HG03045 (cell line): ENCODE measurements around the gene PFAS.
"Not testable (repeated sequence)": the region's sequence is repeated elsewhere in the genome, so short reads cannot be mapped to it uniquely, and the experiment has no call there.

Experiments used
- ATAC-seq: cut with Tn5 transposase; IDR thresholded peaks from one replicate; pipeline ENCODE4 v1.9.1; 2021; ENCODE audit warnings: mild to moderate bottlenecking, moderate library complexity; ENCODE audit not compliant: unreplicated experiment

The PFAS gene

DNA sequence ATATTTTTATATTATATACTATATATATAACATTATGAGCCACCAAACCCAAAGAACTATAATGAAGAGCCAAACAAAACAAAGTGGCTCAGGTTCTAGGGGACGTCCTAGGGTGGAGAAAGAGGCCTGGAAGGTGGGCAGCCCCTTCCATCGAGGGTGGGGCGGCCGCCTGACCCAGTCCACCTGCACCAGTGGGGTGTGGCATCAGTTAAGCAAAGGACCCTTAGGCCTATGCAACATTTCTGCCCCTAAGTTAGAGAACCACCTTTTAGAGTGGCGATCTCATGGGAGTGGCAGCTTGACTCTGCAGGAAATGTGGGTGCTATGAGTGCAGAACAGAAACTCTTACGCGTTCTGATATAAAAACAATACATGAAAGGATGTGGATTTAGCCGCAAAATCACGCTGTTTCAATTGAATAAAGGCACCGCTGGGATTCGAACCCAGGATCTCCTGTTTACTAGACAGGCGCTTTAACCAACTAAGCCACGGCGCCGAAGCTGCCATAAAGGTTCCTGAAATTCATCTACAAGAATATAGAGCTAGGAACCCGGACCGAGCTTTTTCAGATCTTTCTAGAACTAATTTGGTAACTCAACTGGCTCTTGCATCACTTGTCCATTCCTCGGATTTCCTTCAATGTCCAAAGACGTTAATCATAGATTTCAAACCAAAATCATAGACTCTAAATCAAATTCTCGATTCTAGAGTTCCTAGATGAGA lies 23.1 kb upstream of the PFAS start:
- ATAC-seq, result no peak

DNA sequence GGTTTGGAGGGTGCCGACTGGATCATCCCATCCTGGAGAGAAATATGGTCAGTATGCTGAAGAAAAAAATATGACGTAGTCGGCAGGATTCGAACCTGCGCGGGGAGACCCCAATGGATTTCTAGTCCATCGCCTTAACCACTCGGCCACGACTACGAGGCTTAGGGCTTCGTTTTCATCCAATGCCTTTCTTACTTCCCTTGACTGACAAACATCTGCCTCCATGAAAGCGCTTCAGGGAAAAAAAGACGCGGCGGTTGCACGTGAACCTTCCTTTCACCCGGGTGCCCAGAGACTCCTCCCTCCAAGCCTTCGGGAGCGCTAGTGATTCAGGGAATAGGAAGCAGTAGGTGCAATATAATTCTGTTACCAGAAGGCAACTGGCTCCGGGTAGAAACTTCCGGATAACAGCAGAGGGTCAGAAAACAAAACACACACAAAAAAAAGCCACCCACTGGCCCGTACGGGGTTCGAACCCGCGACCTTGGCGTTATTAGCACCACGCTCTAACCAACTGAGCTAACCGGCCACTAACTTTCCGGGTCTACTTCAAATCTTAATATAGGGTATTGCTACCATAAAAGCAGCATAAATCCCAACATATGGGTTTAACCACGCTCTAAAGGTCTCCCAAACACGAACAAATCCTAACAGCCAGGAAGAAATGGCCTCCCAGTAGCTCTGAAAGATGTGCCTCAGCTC lies 22.4 kb upstream of the PFAS start:
- no peak for ATAC-seq

DNA sequence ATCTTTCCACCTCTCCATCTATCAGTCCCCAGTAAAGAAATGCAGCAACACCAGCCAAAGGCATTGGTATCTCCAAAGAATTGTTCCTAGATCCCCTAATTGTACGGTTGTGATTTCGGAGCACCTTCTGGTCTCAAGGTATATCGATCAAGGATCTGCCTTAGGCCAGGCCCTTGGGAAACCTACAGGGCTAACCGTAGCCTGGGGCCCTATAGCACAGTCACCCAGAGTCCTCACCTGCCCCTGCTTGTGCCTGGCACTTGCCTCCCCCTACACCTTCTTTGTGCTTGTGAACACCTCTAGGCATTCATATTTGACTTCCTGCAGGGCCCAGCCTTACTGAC lies 21.9 kb upstream of the PFAS start:
- ATAC-seq, result no peak

DNA sequence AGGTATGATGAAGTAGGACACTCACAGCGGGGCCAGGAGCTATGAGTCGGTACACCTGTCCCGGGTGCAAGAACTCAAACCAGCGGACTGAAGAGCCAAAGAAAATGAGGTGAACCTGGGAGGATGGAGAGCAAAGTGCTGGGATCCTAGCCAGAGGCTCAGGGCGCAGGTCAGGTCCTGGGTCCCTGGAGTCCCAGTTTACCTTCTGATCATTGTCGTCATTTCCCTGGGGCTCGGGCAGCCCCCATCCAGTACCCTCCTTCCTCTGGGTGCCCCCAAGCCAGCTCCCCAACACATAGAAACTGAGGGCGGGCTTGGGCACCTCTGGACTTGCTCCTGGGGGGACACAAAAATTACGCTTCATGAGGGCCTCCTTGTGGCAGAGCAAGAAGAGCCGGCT lies 17.4 kb upstream of the PFAS start:
- no peak for ATAC-seq

DNA sequence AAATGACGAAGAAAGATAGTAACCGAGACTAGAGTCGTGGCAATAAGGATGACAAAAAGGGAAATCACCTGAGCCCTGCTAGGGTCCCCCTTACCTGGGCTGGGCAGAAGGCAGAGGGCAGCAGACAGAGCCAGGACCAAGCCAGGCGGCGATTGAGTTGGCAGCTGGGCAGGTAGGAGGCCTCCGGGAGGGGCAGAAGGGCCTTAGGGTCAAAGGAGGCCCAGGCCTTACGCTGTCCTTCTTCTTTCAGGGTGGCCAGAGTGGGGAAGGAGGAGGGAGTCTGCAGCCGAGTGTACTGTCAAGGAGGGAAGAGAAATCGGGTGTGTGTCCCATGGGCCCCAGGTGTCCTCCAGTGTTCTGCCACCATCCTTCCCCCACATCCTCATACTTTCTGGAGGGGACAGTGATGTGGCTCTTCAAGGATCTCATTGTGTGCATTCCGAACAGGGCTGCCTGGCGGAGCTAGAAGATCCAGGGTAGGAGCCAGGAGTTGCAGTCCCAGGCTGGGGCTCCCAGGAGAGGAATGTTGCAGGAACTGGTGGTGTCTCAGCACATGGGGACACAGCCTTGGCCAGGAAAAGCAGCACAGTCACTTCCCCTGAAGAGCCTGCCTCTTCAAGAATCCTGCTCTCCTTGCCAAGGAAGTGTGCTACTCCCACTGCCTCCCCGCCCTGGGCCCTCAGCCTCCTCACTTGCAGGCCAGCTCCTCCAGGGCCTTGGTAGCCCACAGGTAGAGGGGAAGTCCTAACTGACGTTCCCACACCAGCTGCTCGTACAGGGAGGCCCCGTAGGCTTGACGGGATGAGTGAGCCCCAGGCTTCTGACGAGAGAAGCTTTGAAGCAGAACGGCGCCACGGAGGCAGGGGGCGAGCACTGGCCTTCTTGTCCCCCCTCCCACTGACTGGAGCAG lies 14.5 kb upstream of the PFAS start:
- ATAC-seq, result no peak

DNA sequence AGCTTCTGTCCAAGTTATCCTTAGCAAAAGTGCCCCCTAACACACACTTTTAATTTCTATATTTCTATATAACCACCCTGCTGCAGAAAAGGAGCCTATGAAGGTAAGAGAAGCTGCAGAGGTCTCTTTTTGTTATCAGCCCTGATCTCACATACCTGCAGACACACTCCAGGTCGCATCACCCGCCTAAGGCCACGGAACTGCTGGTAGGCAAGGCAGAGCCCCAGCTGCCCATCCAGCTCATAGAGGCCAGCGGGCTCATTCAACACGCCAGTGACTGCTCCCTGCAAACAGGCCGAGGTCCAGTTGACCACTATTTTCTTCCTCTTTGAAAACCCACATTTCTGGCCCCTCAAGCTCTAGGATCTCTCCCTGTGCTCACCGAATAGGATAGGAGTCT lies 13.4 kb upstream of the PFAS start:
- ATAC-seq, result no peak

DNA sequence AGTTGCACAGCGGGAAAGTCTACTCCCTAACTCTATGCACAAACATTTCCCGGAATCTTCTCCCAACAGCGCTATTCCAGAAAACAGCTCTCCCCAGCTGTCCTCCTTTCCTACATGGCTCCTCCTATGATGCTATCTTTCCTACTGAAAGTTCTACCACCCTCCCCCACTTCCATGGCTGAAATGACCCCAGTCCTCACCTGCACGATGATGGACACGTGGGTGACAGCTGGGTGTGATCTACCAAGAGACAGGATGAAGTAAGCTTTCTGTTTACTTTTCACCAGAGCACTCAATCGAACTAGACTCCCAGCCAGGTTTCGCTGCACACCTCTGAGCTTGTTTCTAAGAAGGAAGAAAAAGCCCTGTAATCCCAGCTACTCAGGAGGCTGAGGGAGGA lies 11.9 kb upstream of the PFAS start:
- ATAC-seq, result no peak

DNA sequence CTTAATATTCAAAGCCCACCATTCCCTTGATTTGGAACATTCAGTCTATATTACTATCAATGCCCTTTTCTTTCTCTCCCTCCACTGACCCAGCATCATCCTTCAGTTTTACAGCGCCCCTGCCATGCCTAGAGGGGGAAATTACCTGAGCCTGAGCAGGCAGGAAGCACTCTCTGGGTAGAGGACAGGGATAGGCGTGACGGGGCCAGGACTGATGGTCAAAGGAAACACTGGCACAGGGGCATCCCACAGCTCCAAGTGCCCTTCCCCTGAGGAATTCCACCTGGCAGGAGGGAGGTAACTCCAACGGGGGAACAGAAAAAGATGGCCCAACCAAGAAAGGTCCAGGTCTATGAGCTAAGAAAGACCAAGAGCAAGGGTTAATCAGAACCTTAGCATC lies 11.2 kb upstream of the PFAS start:
- no peak for ATAC-seq

DNA sequence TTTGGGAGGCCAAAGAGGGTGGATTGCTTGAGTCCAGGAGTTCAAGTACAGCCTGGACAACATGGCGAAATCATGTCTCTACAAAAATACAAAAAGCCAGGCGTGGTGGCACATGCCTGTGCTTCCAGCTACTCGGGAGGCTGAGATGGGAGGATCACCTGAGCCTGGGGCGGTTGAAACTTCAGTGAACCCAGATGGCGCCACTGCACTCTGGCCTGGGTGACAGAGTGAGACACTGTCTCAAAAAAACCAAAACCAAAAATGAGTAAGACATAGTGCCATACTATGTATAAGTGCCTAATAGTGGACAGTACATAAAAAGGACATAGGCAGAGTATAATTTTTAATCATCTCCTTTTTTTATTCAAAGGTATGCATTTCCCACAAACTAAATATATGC lies 5.3 kb upstream of the PFAS start:
- no peak for ATAC-seq

DNA sequence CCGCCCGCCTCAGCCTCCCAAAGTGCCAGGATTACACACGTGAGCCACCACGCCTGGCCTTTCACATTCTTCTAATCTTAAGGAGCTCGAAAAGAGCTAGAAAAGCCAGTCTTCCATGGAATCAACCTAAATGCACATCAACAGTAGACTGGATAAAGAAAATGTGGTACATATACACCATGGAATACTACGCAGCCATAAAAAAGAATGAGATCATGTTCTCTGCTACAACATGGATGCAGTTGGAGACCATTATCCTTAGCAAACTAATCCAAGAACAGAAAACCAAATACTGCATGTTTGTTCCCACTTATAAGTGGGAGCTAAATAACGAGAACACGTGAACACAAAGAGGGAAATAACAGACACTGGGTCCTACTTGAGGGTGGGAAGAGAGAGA lies 4.3 kb upstream of the PFAS start:
- ATAC-seq, result no peak

DNA sequence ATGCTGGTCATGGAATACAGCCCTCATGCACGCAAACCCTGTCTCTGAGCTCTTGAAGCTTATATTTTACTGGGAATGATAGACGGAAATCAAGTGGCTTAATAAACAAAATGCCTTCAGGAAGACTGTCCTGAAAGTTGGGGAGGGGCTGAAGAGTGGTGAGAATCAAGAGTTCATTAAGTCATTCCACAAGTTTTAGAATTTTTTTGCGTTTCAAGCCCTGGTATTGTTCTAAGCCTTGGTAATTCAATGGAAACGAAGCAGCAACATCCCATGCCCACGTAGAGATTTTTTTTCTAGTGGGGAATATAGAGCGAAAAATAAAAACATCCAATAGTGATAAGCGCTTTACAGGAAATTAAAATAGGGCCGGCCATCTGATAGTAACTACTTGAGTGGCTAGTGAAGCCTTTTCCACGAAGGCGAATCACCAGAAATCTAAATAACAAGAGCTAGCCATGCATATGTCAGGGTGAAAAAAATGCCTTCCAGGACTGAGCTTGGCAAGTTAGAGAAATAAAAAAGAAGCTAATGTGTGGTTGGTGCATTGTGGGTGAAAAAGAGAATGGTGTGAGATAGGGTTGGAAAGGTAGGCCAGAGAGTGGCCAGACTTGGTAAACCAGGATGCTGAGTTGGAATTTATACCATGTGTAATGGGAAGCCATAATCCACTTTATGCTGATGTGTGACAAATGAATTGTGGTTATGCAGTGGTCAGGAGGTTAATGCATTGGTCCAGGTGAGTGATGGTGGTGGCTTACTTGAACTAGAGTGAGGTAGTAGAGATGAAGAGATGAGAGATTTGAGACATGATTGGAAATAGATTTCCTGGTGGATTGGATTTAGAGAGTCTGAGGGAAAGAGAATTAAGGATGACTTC lies 772 bp downstream of the PFAS start:
- ATAC-seq, result no peak

DNA sequence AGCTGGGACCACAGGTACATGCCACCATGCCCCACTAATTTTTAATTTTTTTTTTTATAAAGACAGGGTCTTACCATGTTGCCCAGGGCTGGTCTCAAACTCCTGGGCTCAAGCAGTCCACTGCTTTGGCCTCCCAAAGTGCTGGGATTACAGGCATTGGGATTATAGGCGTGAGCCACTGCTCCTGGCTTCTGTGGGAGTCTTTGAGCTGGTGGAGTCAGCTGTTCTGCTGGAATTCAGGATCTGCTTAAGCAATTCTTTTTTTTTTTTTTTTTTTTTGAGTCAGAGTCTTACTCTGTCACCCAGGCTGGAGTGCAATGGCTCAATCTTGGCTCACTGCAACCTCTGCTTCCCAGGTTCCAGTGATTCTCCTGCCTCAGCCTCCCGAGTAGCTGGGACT lies 2.3 kb downstream of the PFAS start:
- not testable (repeated sequence) for ATAC-seq

DNA sequence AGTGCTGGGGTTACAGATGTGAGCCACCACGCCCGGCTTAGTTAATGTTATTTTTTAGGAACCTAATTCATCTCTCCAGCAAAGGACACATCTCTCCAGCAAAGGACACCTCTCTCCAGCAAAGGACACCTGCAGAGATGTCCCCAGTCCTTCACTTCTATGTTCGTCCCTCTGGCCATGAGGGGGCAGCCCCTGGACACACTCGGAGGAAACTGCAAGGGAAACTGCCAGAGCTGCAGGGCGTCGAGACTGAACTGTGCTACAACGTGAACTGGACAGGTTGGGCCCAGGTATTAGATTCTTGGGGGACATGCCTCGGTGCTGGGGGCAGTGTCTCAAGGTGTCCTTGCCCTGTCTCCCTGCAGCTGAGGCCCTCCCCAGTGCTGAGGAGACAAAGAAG lies 4.7 kb downstream of the PFAS start:
- no peak for ATAC-seq

DNA sequence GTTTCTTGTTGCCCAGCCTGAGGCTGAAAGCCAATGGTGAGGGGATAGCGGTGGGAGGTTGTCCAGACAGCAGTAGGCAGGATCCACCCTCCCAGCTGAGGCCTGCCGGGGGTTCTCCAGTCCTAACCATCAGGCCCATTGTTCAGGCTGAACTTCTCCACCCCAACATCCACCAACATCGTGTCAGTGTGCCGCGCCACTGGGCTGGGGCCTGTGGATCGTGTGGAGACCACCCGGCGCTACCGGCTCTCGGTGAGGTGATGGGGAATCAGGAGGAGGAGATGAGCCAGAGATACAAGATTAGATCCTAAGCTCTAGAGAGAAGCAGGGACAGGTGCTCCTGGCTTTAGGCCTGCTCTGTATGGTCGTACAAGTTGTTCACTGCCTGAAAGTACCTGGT lies 5.8 kb downstream of the PFAS start:
- no peak for ATAC-seq

DNA sequence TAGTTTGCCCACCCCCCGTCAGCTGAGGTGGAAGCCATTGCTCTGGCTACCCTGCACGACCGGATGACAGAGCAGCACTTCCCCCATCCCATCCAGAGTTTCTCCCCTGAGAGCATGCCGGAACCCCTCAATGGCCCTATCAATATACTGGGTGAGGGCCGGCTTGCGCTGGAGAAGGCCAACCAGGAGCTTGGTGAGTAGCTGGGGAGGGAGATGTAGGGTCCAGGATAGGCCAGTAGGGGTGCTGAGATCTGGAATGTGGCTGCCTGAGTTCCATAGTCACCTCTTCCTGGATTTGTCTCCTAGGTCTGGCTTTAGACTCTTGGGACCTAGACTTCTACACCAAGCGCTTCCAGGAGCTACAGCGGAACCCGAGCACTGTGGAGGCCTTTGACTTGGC lies 6.4 kb downstream of the PFAS start:
- ATAC-seq, result no peak

DNA sequence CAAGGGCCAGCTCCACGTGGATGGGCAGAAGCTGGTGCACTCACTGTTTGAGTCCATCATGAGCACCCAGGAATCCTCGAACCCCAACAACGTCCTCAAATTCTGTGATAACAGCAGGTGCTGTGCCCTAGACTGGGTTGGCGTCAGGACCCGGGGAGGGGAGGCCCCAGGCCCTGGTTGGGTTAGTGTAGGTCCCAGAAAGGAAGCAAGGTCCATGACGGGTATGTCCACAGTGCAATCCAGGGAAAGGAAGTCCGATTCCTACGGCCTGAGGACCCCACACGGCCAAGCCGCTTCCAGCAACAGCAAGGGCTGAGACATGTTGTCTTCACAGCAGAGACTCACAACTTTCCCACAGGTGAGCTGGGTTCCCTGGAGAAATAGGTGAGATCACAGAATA lies 7.2 kb downstream of the PFAS start:
- ATAC-seq, result no peak

DNA sequence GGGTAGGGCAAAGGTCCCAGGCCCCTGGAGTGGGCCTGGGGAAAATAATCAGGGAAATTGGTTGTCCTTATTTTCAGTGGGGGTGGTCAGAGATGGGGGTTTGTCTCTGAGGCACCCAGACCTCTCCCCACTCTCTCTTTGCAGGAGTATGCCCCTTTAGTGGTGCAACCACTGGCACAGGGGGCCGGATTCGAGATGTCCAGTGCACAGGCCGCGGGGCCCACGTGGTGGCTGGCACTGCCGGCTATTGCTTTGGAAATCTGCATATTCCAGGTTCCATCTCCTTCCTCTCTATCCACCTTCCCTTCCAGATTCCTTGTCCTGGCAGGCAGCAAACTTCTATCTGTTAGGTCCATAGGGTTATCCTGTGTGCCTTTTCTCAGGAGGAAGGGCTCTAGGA lies 7.6 kb downstream of the PFAS start:
- no peak for ATAC-seq

DNA sequence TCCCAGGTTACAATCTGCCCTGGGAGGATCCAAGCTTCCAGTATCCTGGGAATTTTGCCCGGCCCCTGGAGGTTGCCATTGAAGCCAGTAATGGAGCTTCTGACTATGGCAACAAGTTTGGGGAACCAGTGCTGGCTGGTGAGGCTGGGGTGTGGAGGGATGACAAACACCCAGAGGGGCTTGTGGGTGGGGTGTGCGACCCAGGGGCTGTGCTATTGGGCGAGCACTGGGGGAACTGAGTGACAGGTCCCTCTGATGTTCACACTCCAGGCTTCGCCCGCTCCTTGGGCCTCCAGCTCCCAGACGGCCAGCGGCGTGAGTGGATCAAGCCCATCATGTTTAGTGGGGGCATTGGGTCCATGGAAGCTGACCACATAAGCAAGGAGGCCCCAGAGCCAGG lies 8.7 kb downstream of the PFAS start:
- no peak for ATAC-seq

DNA sequence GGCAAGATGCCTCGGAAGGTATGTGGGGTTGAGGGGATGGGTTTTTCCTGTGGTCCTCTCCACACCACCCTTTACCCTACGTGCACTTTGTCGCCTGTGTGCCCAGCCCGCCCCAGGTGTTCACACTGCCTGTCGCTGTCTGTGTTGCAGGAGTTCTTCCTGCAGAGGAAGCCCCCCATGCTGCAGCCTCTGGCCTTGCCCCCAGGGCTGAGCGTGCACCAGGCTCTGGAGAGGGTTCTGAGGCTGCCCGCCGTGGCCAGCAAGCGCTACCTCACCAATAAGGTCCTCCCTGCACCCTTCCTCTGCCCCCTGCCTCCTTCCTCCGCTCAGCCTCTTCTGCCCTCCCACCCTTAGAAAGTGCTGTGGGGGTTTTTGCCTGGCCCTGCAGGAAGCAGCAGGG lies 15.2 kb downstream of the PFAS start:
- no peak for ATAC-seq

DNA sequence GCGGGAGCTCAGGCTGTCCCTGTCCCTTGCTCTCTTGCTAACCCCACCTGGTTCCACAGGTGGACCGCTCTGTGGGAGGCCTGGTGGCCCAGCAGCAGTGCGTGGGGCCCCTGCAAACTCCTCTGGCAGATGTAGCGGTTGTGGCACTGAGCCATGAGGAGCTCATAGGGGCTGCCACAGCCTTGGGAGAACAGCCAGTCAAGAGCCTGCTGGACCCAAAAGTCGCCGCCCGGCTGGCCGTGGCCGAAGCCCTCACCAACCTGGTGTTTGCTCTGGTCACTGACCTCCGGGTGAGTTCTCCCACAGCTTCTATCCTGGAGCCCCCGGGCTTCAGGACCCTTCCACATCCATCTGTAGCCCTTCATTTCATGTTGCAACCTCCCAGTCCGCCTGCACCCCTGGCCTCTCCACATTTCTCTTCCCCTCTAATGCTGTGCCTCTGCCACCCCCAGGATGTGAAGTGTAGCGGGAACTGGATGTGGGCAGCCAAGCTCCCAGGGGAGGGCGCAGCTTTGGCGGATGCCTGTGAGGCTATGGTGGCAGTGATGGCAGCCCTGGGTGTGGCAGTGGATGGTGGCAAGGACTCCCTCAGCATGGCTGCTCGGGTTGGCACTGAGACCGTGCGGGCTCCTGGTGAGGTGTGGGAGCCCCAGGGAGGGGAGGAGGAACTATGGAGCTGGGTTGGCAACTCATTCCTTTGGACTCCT lies 15.9 kb downstream of the PFAS start:
- ATAC-seq, result no peak
